ENCODE measurements around the gene CLCN6. TPM values are rescaled to one million over a fixed set of nuclear protein-coding genes. Genes with fewer than 3 reads are reported as not detected.

The CLCN6 gene
- total RNA-seq, 1 donor from 2014 or later = 6.6 TPM

DNA sequence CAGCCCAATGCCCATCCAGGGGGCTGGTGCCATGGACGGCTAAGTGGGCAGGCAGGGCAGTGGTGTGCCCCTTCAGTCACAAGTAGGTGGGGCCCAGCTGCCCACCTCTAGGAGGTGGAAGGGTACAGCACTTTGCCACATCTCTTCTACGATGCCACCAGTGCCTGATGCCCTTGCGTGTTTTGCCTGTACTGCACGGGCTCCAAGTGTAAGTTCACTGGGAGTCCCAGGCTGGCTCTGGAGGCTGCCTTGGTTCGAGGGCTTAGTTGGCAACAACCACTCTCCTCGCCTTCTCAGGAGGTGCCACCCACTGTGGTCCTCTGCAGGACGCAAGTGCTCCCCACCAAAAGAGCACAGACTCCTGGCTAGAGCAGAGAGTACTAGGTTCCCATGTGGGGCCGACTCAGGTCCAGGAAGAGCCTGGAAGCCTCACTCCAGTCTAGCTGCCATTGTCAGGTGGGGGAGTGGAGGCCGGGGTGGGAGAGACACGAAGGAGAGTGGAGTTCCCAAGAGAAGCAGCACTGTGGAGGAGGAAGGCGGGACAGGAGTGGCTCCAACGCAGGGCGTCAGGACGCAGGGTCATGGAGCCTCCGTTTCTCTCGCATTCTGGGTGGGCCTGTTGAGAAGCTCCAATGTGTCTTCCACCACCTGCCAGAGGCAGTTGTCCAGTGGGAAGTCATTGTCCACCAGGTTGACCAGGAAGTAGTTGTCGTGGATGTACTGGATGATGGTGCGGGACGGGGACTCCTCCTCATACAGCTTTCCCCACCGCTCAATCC is 15.7 kb upstream of the CLCN6 start:
- no peak for TF ChIP-seq CTCF (IDR thresholded peaks at IDR 0.05; ENCODE audit: insufficient read depth, low read length, severe bottlenecking)
- peaks cover 13% of the 10 kb centered on the region for H3K36me3 ChIP-seq (ENCODE audit: control insufficient read depth, insufficient read depth, low read length)
- FAIRE-seq (no peak), DNase-seq (ENCODE audit: low read depth) (no peak)
- H3K4me3 ChIP-seq (ENCODE audit: low read depth, low read length) = no peak overlapping the region
- H3K27me3 ChIP-seq (ENCODE audit: control insufficient read depth, insufficient read depth, low read length) = no peaks in the 10 kb centered on the region

DNA sequence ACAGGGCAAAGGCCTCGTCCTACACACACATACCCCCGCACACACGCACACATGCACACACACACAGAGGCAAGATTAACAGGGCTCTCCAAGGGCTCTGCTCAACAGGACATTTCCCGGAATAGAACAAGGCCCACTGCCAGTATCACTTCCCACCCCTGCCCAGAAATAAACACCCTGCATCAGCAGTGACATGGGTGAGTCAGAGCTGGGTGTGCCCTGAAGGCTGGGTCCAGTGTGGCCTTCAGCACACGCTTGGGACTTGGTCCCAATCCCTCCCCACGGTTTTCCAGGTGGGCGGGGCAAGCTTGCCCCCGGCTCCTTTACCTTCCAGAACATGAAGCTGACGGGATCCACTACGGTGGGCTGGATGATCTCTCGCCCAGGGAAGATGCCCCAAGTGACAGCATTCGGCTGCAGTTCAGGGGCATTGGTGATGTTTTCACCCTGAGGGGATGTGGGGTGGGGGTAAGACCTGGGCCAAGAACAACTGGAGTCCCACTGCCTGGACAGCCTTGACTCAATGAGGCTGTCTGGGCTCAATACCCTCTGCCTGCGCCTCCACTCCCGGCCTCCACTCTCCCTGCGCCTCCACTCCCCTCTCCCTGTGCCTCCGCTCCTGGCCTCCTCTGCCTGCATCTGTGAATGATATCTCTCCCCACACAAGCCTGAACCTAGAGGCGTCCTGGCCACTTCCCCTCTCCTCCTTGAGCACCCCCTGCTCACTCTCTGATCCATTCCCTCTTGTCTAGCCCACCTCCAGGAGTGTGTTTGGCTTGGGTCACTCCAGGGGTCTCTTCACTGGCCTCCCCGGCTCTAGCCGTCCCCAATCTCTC is 14.9 kb upstream of the CLCN6 start:
- peak; percentile 81 for DNase-seq (ENCODE audit: low read depth)
- Histone ChIP-seq H3K27me3 (ENCODE audit: control insufficient read depth, insufficient read depth, low read length) (no peaks in the 10 kb centered on the region), H3K36me3 (ENCODE audit: control insufficient read depth, insufficient read depth, low read length) (peaks cover 18% of the 10 kb centered on the region), H3K4me3 (ENCODE audit: low read depth, low read length) (no peak overlapping the region)
- no peak for TF ChIP-seq CTCF (IDR thresholded peaks at IDR 0.05; ENCODE audit: insufficient read depth, low read length, severe bottlenecking)
- FAIRE-seq = peak; percentile 83

DNA sequence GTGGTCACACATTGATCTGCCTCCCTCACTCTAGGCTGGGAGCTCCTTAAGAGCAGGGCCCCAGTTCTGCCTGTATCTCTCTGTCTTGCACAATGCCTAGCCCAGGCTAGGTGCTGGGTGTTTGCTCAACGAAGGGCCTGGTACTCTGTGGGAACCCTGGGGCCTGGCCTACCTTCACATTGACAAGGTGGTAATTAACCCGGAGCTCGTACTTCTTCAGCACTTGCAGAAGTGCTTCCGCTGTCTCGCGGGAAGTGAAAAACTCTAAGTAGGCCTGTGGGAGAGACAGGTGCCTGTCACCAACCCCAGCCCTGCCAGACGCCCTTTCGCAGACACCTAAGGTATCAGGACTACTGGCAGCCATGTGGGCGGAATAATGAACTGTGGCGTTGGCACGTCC is 13.9 kb upstream of the CLCN6 start:
- DNase-seq (ENCODE audit: low read depth) (no peak), FAIRE-seq (no peak)
- H3K4me3 ChIP-seq (ENCODE audit: low read depth, low read length) = no peak overlapping the region
- no peak for TF ChIP-seq CTCF (IDR thresholded peaks at IDR 0.05; ENCODE audit: insufficient read depth, low read length, severe bottlenecking)
- H3K36me3 ChIP-seq (ENCODE audit: control insufficient read depth, insufficient read depth, low read length) = peaks cover 19% of the 10 kb centered on the region
- H3K27me3 ChIP-seq (ENCODE audit: control insufficient read depth, insufficient read depth, low read length) = no peaks in the 10 kb centered on the region

DNA sequence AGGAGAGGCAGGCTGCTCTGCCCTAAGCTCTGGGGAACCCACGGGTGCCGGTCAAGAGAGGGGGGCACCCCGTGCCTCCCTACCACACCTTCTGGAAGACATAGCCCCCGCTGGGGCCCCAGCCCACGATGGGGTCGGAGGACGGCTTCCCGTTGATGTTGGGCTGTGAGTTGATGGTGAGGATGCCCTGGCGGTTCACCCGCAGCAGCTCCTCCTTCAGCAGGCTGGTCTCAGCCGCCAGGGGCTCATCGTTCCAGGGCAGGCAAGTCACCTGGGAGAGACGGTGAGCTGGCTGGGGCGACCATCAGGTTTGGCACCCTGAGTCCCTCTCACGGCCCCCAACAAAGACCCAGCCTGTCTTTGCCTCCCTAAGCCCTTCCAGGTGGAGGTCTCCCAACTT is 12.2 kb upstream of the CLCN6 start:
- Histone ChIP-seq H3K27me3 (ENCODE audit: control insufficient read depth, insufficient read depth, low read length) (no peaks in the 10 kb centered on the region), H3K36me3 (ENCODE audit: control insufficient read depth, insufficient read depth, low read length) (peaks cover 19% of the 10 kb centered on the region), H3K4me3 (ENCODE audit: low read depth, low read length) (no peak overlapping the region)
- FAIRE-seq (no peak), DNase-seq (ENCODE audit: low read depth) (no peak)
- TF ChIP-seq CTCF (IDR thresholded peaks at IDR 0.05; ENCODE audit: insufficient read depth, low read length, severe bottlenecking) = no peak

DNA sequence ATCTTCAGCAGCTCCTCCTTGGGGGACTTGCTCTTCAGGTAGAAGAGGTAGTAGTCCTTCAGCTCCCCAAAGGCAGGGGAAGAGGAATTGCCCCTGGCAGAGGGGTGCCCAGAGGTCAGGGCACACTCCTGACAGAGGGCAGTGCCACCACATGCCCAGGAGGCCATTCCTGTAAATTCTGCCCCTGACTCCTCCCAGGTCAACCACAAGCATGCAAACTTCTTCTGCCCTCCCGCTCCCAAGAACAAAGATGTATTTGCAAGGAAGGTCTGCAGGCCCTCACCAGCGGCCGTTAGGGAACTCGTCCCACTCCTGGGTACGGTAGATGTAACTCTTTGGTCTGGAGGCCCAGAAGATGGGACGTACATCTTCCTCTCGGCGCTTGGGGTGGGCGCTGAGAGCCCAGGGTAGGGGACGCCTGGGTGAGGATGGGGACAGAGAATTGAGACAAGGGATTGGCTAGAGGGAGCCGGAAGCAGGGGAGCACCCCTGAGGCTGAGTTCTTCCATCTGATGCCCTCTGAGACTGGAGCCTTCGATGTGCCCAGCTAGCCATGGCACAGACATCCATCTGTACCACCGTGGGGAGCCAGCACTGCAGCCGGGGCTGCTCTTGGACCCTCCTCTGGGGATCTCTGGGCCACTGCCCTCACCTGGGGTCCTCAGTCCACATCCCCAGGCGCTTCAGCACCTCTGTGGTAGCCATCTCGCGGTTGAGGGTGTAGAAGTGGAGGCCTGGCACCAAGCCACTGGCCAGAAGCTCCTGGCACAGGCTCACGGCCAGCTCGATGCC is 11.3 kb upstream of the CLCN6 start:
- FAIRE-seq (no peak), DNase-seq (ENCODE audit: low read depth) (no peak)
- Histone ChIP-seq H3K36me3 (ENCODE audit: control insufficient read depth, insufficient read depth, low read length) (peaks cover 20% of the 10 kb centered on the region), H3K4me3 (ENCODE audit: low read depth, low read length) (no peak overlapping the region), H3K27me3 (ENCODE audit: control insufficient read depth, insufficient read depth, low read length) (no peaks in the 10 kb centered on the region)
- no peak for TF ChIP-seq CTCF (IDR thresholded peaks at IDR 0.05; ENCODE audit: insufficient read depth, low read length, severe bottlenecking)

Measured in bronchial epithelial cell (primary cell).